Measurements from ENCODE around the gene KIAA1671.

Gene KIAA1671

DNA sequence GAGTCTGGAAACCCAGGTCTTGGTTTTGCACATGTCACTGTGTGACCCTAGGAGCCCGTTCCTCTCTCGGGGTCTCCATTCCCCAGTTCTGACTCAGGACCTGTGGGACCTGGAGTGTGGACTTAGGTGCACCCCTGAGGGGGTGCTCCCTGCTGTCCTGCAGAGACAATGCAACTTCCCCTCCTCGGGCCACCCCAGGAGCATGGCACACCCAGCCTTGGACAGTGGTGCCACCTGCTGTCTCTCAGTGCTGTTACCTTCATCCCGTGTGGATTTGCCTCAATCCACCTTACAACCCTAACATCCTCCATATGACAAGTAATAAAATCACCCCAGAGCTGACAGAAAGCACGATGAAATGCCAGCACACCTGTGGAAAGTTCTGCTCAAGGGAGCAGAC, 219.6 kb downstream of the KIAA1671 start:
- H3K27ac ChIP-seq: peak overlapping the region; percentile 37
- ChIA-PET POLR2A (ENCODE audit: low non-redundant PET) (no interaction called here), CTCF (interaction anchor here (0.6 to 0.7 kb wide), 3 partner anchors 62 to 567 kb away, joined by 3 to 6 read pairs (median 4); no protein-coding TSS in a partner anchor)
- no peak for DNase-seq (ENCODE audit: low spot score)
- TF ChIP-seq, protein P1, sequence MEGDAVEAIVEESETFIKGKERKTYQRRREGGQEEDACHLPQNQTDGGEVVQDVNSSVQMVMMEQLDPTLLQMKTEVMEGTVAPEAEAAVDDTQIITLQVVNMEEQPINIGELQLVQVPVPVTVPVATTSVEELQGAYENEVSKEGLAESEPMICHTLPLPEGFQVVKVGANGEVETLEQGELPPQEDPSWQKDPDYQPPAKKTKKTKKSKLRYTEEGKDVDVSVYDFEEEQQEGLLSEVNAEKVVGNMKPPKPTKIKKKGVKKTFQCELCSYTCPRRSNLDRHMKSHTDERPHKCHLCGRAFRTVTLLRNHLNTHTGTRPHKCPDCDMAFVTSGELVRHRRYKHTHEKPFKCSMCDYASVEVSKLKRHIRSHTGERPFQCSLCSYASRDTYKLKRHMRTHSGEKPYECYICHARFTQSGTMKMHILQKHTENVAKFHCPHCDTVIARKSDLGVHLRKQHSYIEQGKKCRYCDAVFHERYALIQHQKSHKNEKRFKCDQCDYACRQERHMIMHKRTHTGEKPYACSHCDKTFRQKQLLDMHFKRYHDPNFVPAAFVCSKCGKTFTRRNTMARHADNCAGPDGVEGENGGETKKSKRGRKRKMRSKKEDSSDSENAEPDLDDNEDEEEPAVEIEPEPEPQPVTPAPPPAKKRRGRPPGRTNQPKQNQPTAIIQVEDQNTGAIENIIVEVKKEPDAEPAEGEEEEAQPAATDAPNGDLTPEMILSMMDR (conservative IDR thresholded peaks at IDR 0.05; ENCODE audit: low read depth): no peak

DNA sequence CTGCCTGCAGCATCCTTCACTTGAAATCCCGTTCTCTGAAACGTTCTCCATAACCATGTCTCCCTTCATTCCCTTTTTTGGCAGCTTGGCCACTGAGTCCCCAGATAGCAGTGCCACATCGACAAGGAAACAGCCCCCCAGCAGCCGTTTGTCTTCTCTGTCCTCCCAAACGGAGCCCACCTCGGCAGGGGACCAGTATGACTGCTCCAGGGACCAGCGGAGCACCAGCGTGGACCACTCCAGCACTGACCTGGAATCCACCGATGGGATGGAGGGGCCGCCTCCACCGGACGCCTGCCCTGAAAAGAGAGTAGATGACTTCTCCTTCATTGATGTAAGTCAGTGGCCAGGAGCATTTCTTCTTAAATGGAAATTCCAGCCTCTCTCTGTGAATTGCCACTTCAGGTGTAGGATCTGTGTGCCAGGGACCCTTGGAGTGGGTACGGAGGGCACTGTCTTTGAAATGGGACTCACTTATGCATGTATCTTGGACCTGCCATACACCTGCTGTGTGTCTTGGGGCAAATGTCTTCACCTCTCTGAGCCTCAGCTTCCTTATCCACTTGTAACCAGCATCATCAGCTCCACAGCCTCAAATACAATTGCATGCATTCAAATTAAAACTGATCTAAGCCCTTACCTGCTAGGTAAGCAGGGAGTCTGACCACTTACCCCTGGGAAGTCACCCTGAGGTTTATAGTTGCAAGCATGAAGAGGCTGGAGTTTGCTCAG, 221.8 kb downstream of the KIAA1671 start:
- POLR2A ChIA-PET (ENCODE audit: low non-redundant PET): no interaction called here
- CTCF ChIA-PET: no interaction called here
- TF ChIP-seq, protein P1 (conservative IDR thresholded peaks at IDR 0.05; ENCODE audit: low read depth): no peak
- DNase-seq (ENCODE audit: low spot score): no peak
- H3K27ac ChIP-seq: peak overlapping the region; percentile 92

DNA sequence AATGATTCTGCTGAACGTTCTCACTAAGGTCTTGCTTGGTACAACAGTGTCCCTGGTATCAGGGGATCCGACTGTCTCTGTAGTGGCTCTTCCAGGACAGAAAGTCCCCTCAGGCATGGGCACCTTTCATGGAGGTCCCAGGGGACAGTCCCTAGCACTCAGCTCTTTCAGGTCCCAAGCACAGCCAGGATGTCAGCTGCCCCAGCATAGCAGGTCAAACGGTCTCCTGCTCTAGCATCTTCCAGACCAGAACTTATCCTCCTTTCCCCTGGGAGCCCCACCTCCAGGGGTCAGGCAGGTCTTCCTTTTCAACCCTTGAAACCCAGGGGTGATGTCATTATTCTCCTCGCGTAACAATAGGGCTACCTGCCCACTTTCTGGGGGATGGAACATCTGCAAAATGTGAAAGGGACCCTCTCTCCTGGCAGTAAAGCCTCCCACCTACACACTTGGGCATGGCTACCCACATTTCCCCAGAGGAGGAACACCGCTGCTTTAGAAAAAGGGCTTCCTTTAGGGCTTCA, 222.4 kb downstream of the KIAA1671 start:
- DNase-seq (ENCODE audit: low spot score): no peak
- CTCF ChIA-PET: no interaction called here
- TF ChIP-seq, protein P1 (conservative IDR thresholded peaks at IDR 0.05; ENCODE audit: low read depth): no peak
- peak overlapping the region; percentile 92 for H3K27ac ChIP-seq
- POLR2A ChIA-PET (ENCODE audit: low non-redundant PET): no interaction called here

DNA sequence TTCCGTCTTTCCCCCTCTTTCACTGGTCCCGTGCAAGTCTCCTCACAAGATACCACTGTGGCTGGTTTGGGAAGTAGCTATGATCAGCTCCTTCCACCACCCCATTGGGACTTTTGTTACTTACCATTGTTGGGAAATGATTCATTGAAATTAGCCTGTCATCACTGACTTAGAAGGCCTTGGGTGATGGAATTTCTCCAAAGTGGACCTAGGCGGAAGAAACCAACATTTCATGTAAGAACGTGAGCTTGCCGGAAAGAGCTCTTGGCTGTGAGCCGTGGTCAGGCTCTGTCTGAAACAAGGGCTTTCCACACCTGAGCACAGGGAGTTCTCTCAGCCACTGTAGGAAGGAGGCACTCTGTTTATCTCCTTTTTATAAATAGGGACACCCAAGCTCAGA, 223.7 kb downstream of the KIAA1671 start:
- TF ChIP-seq, protein P1 (conservative IDR thresholded peaks at IDR 0.05; ENCODE audit: low read depth): no peak
- peak; percentile 73 for DNase-seq (ENCODE audit: low spot score)
- peak overlapping the region; percentile 92 for H3K27ac ChIP-seq
- POLR2A ChIA-PET (ENCODE audit: low non-redundant PET): no interaction called here
- CTCF ChIA-PET: interaction anchor here (0.6 to 1.4 kb wide), 2 partner anchors 65 to 259 kb away, joined by 3 to 5 read pairs; no protein-coding TSS in a partner anchor

DNA sequence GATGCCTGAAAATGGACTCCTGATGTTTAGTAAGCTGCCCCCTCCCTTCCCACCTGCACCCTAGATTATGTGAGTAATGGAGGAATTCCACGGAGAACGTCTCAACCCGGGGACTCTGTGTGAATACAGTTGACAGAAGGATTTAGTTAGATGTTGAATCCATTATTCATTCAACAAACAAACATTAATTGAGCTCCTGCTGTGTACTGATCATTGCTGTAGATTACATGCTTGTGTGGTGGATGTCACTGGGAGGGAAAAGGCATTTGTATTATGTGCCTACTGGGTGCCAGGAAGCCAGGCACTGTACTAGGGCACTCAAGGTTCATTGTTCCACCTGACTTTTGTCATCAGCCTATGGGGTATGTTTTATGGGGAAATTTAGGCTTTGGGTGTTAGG, 224.3 kb downstream of the KIAA1671 start:
- TF ChIP-seq, protein P1 (conservative IDR thresholded peaks at IDR 0.05; ENCODE audit: low read depth): no peak
- peak overlapping the region; percentile 92 for H3K27ac ChIP-seq
- CTCF ChIA-PET: interaction anchor here (1.4 kb wide), 1 partner anchor 65 kb away, joined by 5 read pairs; no protein-coding TSS in a partner anchor
- POLR2A ChIA-PET (ENCODE audit: low non-redundant PET): no interaction called here
- DNase-seq (ENCODE audit: low spot score): no peak

DNA sequence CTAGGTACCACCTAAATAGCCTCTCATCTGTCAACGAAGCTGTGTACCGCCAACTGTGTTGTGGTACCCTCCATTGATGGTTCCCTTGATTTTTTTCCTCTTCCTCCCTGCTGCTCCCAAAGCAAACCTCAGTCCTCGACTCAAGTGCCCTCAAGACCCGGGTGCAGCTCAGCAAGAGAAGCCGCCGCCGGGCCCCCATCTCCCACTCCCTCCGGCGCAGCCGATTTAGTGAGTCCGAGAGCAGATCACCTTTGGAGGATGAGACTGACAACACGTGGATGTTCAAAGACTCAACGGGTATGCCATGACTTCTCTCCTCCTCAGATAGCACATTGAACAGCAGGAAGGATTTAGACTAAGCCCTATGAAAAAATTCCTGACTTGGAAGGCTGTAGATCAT, 224.7 kb downstream of the KIAA1671 start:
- no peak for DNase-seq (ENCODE audit: low spot score)
- H3K27ac ChIP-seq: peak overlapping the region; percentile 92
- POLR2A ChIA-PET (ENCODE audit: low non-redundant PET): no interaction called here
- CTCF ChIA-PET: interaction anchor here (1.4 kb wide), 1 partner anchor 66 kb away, joined by 5 read pairs; no protein-coding TSS in a partner anchor
- TF ChIP-seq, protein P1 (conservative IDR thresholded peaks at IDR 0.05; ENCODE audit: low read depth): no peak
